ENCODE measurements around the gene AGO3. TPM values are rescaled to one million over a fixed set of nuclear protein-coding genes. Genes with fewer than 3 reads are reported as not detected.

AGO3 gene
- 11.2 and 18.5 TPM in 2 replicates for total RNA-seq

DNA sequence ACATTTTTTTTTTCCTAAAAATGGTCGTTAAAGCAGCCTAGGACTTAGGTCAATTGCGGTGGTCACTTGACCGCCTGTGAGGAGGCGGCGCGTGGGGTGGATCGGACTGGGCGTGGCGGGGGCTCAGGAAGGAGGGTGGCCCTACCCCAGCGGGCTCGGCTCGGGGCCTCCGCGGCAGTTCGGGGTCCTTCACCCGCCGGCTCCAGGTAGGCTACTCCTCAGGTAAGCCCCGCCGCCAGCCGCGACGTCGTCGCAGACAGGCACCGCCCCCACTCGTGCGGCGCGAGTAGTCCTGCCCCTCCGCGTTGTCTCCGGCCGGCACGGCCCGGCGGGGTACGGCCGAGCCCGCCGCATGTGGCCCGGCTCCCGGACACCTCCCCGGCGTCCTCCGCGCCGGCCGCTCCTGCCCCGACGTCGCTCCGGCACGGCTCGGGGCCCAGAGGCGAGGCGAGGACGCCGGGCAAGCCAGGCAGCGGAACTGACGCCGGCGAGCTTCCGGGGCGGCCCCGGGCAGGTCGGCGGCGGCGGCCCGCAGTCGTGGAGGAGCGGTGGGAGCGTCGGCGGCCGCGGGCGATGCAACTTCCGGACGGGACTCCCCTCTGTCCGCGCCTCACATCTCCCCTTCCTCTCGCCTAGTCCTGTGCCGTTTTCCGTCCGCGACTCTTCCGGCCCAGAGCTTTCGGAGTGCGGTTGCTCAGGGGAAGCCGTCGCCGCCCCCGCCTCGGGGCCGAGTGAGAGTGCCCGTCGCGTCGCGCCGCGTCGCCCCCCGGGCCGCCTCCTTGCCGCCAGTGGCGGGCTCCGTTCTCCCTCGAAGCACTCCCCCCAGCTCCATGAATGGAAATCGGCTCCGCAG lies at the start of gene AGO3:
TSS of gene AGO3 (plus strand) at position 513 of the 853 bp plus-strand sequence. CDS start at position 835, 322 bp downstream.

DNA sequence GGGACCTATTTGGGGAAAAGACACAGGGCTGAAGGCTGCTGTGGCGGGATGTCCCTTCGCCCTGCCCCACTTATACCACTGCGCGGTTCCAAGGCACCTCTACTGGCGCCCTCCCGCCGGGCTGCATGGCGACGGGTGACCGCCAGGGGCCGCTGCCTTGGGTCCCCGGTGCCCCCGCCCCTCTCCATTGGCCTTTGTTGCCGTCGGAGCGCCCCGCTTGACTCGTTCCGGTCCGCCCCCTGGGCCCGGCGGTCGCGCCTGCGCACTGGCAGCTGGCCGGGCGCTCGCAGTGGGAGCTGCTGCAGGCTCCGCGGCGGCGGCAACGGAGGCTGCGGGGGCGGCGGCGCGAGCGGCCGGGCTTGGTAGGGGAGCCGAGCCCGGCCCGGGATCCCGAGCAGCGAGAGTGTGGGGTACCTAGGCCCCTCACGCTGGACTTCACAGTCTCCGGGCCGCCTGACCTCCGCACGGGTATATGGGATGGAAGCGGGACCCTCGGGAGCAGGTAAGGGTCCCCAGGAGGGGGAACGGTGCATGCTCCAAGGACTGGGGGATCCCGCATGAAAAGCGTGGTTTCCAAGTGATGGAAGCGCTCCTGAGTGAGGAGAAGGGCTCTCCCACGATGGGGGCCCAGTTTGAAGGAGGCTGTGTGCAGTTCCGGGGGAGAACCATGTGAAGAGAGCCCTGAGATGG lies 47.8 kb upstream of the AGO3 start, which contains the start of gene AGO1:
TSS of gene AGO1 (plus strand) at position 265 of the 690 bp plus-strand sequence. CDS start at position 478, 213 bp downstream.

DNA sequence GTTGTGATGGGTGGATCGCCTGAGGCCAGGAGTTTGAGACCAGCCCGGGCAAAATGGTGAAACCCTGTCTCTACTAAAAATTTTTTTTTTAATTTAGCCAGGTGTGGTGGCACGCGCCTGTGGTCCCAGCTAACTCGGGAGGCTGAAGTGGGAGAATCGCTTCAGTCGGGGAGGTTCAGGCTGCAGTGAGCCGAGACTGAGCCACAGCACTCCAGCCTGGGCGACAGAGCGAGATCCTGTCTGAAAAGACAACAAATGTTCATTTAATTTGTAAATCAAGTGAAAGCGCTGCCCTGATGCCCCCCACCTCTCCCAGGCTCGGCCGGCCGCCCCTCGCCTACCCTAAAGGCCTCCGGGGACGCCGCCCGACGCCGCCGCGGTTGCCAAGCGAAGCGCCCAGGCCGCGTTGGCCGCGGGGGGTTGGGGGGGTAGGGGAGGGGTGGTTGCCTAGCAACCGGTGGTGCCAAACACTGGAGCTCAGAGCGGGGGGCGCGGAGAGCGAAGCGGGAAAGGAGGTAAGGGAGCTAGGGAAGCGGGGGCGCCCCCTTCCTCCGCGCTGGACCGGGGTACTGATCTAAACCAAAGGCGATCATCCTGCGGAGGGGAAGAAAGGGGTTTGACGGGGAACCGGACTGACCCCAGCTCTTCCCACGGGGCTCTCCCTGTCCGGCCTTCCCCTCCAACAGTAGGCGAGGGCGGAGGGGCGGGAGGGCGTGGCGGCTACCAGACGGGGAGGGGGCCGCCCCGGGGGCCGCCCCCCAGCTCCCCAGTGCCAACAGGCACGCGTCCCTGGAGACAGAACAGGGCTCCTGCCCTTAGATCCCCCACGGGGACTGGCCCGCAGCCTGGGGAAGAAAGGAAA lies 153.0 kb downstream of the AGO3 start, which contains the start of gene TEKT2:
TSS of gene TEKT2 (plus strand) at position 460 of the 862 bp plus-strand sequence. CDS start 828 bp downstream, outside the sequence.

DNA sequence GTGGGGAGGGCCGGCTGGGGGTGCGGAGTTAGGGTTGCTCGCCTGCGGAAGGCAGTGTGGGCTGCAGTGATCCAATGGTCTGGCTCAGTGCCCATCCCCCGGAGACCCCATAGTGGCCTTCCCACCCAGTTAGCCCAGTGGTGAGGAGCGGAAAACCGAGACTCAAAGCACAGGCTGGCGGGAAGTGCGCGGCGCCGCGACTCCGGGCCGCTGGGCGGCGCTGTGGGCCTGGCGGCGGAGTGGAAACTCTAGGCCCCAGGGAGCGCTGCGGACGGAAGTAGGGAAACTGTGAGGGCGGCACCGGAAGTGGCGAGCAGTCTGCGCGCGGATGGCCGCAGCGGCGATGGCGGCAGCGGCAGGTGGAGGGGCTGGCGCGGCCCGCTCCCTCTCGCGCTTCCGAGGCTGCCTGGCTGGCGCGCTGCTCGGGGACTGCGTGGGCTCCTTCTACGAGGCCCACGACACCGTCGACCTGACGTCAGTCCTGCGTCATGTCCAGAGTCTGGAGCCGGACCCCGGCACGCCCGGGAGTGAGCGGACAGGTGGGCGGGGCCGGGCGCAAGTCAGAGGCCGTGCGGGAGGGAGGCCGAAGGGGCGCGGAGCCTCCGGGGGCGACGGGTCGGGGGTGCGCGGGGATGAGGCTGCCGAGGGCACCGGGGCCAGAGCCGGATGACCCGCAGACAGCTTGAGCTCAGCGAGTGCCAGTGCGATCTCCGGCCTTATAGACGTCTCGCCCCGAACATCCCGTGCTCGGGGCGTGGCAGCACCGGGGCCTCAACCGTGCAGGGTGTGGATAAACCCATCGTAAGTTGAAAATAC lies 157.9 kb downstream of the AGO3 start, which contains the start of gene ADPRS:
TSS of gene ADPRS (plus strand) at position 316 of the 816 bp plus-strand sequence. CDS start at position 329, 13 bp downstream.

Other genes starting within 250 kb of the AGO3 start
- gene C1orf216, start 212.2 kb upstream of the AGO3 start, total RNA-seq: 25.6 and 26.7 TPM in 2 replicates
- 12.0 and 23.1 TPM in 2 replicates for gene CLSPN, start 161.1 kb upstream of the AGO3 start, total RNA-seq
- 18.0 and 18.4 TPM in 2 replicates for gene AGO4, start 123.1 kb upstream of the AGO3 start, total RNA-seq
- gene AGO1, start 47.9 kb upstream of the AGO3 start, total RNA-seq: 10.3 and 14.1 TPM in 2 replicates
- under 0.01 TPM in 1 of 2 replicates, not detected in the other for gene TEKT2, start 153.0 kb downstream of the AGO3 start, total RNA-seq
- gene ADPRS, start 157.8 kb downstream of the AGO3 start, total RNA-seq: 22.5 and 25.8 TPM in 2 replicates
- 5.7 and 5.9 TPM in 2 replicates for gene COL8A2, start 194.1 kb downstream of the AGO3 start, total RNA-seq
- gene TRAPPC3, start 218.4 kb downstream of the AGO3 start, total RNA-seq: 83.5 and 86.3 TPM in 2 replicates
- 87.5 and 88.7 TPM in 2 replicates for gene MAP7D1, start 225.1 kb downstream of the AGO3 start, total RNA-seq

Measured in aortic smooth muscle cell (primary cell).